Adrenal gland (tissue), 12 donors: ENCODE measurements around the gene TMEM91. TPM values are rescaled to one million over a fixed set of nuclear protein-coding genes. Genes with fewer than 3 reads are reported as not detected.
"Not testable (repeated sequence)": the region's sequence is repeated elsewhere in the genome, so short reads cannot be mapped to it uniquely, and the experiment has no call there.

Experiments used
- DNase-seq, 7 donors: peaks; one replicate each; pipeline ENCODE4 v3.0.0-alpha.2; 2019 to 2020
- H3K27ac ChIP-seq, 5 donors: fragments of 200-600 bp; sonication (generic) in 4 of 5; 1 replicate in 3 of 5; 2 replicates in 2 of 5; pipeline versions ENCODE4 v1.5.1 to v1.8.0; 2016 to 2020; ENCODE audit warnings: mild to moderate bottlenecking in 1 of 5
- H3K27me3 ChIP-seq: fragments of 200-600 bp; 2 replicates; pipeline ENCODE4 v1.8.0; 2021
- H3K36me3 ChIP-seq, 2 donors: fragments of 200-600 bp; replicated peaks in 1 of 2; 1 replicate in 1 of 2; 2 replicates in 1 of 2; pipeline versions ENCODE4 v1.5.1 to v1.8.0; 2018 to 2022
- H3K4me1 ChIP-seq, 2 donors: fragments of 200-600 bp; replicated peaks in 1 of 2; 1 replicate in 1 of 2; 2 replicates in 1 of 2; pipeline versions ENCODE4 v1.5.1 to v1.8.0; 2018 to 2021
- H3K4me3 ChIP-seq, 4 donors: fragments of 200-600 bp; sonication (generic) in 3 of 4; one replicate each; pipeline ENCODE4 v1.5.1; 2016 to 2018
- H3K9me3 ChIP-seq, 3 donors: fragments of 200-600 bp; sonication (generic) in 1 of 3; replicated peaks in 1 of 3; 1 replicate in 2 of 3; 2 replicates in 1 of 3; pipeline versions ENCODE4 v1.5.1 to v1.8.0; 2016 to 2021
- POLR2A ChIP-seq, 2 donors: fragments of 450-650 bp; IDR thresholded peaks; one replicate each; pipeline ENCODE4 v1.6.1; 2017; ENCODE audit warnings: antibody characterized with exemption in 2 of 2, mild to moderate bottlenecking in 2 of 2, moderate library complexity in 1 of 2
- WGBS, 4 donors: extraction: QIAGEN DNeasy Blood & Tissue Kit in 2 of 4; methylation state at CpG; one replicate each; pipeline versions ENCODE4 v1.1.5 to v1.1.7; 2013 to 2017; 5-methylcytosine and 5-hydroxymethylcytosine counted together
- intact Hi-C, 2 donors: fragments of 100-400 bp; cut with DNase I; formaldehyde crosslinking; loops; one replicate each; pipeline versions ENCODE4 v1.14.1 to v1.15.0; 2022 to 2023
- polyA plus RNA-seq, 3 donors: library from polyadenylated mRNA; stranded (reverse); fragments of 200-250 nt in 2 of 3; fragments of 350-450 nt in 1 of 3; fragmentation: Illumina TruSeq in 1 of 3; extraction: RNeasy Lipid Tissue Mini Kit (QIAGEN cat#74804) in 1 of 3; gene quantifications; one replicate each; pipeline ENCODE4 v1.2.3, GENCODE V29; 2013 to 2014
- total RNA-seq, 9 donors: library from RNA; depleted of rRNA in 4 of 9; stranded (reverse); fragments of >200 nt in 4 of 9; fragments of 120-200 nt in 1 of 9; fragmentation: NEBNext Ultra II Directional in 1 of 9; extraction: Animal tissue kit (Norgen Biotek cat#: 25700) in 1 of 9; gene quantifications; one replicate each; pipeline versions ENCODE4 v1.1.0 to v1.2.4, GENCODE V29; 2013 to 2023
- TF ChIP-seq, protein P1 (sequence below), 6 experiments: fragments of 450-650 bp in 4 of 6; fragments of 200-600 bp in 2 of 6; sonication (generic) in 1 of 6; IDR thresholded peaks; 1 replicate in 5 of 6; 2 replicates in 1 of 6; pipeline versions ENCODE4 v1.5.1 to v1.8.0; 2016 to 2021; ENCODE audit warnings: antibody characterized with exemption in 6 of 6, mild to moderate bottlenecking in 2 of 6, moderate library complexity in 1 of 6
- donor health status: healthy with polysubstance abuse.
- donor health status: Bipolar disorder and iron deficiency.
- donor health status: DM: yes; HTN: yes; CAD: no.
- donor health status: DM: no; HTN: no; CAD: no.
- donor health status: DM: no; HTN: no; CAD: no.
- donor health status: DM: yes; HTN: yes; CAD: no.

Gene TMEM91
- total and polyA plus RNA-seq, 12 donors = 1.9 to 88.6 (median 9.6) TPM

DNA sequence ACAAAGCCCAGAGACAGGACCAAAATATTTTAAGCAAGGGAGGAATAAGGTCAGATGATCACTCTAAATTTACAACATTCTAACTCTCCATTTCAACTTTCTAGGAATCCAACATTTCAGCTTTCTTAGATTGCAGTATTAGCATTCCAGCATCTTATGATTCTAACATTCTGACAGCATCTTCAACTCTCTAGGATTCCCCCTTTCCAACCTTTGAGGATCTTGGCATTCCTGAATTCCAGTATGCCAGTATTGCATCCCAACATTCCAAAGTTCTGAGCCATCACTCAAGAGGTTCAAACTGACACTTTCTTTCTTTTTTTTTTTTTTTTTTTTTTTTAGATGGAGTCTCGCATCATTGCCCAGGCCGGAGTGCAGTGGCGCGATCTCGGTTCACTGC is 36.4 kb upstream of the TMEM91 start:
- H3K4me3 ChIP-seq = no peak overlapping the region
- TF ChIP-seq, protein P1, sequence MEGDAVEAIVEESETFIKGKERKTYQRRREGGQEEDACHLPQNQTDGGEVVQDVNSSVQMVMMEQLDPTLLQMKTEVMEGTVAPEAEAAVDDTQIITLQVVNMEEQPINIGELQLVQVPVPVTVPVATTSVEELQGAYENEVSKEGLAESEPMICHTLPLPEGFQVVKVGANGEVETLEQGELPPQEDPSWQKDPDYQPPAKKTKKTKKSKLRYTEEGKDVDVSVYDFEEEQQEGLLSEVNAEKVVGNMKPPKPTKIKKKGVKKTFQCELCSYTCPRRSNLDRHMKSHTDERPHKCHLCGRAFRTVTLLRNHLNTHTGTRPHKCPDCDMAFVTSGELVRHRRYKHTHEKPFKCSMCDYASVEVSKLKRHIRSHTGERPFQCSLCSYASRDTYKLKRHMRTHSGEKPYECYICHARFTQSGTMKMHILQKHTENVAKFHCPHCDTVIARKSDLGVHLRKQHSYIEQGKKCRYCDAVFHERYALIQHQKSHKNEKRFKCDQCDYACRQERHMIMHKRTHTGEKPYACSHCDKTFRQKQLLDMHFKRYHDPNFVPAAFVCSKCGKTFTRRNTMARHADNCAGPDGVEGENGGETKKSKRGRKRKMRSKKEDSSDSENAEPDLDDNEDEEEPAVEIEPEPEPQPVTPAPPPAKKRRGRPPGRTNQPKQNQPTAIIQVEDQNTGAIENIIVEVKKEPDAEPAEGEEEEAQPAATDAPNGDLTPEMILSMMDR (IDR thresholded peaks at IDR 0.05) = no peak
- TF ChIP-seq POLR2A (IDR thresholded peaks at IDR 0.05) = no peak
- peaks cover 0 to 23% of the 10 kb centered on the region in 2 donors for H3K36me3 ChIP-seq
- H3K9me3 ChIP-seq = no peaks in the 10 kb centered on the region
- WGBS, 4 donors = 96 to 99% (median 97%) methylated on average over 5 of the region's 5 CpGs
- no peaks in the 10 kb centered on the region for H3K27me3 ChIP-seq
- no peak overlapping the region for H3K27ac ChIP-seq
- intact Hi-C loops = no loop called here
- DNase-seq = no peak
- H3K4me1 ChIP-seq = no peaks in the 10 kb centered on the region

DNA sequence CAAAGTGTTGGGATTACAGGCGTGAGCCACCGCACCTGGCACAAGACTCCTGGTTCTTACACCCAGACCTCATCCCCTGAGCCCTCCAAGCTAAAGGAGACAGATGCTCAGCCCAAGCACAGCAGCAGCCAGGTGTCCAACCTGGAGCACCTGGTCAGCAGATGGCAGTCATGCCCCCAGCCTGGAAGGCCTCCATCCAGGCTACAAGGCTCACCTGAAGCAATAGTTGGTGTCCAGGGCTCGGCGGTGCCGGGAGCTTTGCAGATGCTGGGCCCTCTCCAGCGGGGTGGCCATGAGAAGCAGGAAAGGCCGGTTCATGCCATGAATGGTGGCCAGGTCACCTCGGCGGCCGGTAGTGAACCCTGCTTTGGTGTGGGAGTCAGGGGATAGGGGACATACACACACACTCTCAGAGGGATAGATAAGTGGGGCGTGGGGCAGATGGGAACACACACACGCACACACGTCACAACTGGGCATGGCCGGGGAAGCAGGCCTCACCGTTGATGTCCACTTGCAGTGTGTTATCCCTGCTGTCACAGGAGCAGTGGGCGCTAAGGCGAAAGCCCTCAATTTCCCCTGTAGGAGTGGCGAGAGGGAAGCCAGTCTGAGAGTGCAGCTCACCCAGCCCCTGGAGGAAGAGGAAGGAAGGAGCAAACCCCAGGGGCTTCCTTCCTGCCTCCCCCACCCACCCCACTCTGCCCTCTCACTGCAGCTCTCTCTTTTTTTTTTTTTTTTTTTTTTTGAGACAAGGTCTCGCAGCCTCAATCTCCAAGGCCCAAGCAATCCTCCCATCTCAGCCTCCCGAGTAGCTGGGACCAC is 34.5 kb upstream of the TMEM91 start:
- no peak overlapping the region for H3K27ac ChIP-seq
- no peak overlapping the region for H3K4me3 ChIP-seq
- no peaks in the 10 kb centered on the region for H3K27me3 ChIP-seq
- DNase-seq = no peak
- TF ChIP-seq POLR2A (IDR thresholded peaks at IDR 0.05) = no peak
- TF ChIP-seq, protein P1 (IDR thresholded peaks at IDR 0.05) = no peak
- H3K4me1 ChIP-seq = no peaks in the 10 kb centered on the region
- 74 to 90% (median 86%) methylated on average over 16 to 20 of the region's 20 CpGs for WGBS, 4 donors
- H3K36me3 ChIP-seq = peaks cover 0 to 34% of the 10 kb centered on the region in 2 donors
- no peaks in the 10 kb centered on the region for H3K9me3 ChIP-seq
- intact Hi-C loops = no loop called here

DNA sequence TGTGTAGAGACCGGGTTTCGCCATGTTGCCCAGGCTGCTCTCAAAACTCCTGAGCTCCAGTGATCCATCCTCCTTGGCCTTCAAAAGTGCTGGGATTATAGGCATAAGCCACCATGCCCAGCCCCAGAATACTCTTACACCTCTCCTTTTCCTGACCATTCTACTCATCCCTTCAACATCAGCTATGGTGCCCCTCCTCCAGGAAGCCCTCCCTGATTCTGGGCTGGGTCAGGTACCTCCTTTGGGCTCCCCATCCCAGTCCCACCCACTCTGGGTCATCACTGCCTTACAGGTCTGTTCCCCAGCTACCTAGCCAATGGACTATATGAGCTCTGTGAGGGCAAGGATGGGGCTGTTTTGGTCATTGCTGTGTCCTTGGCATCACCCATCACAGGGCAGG is 32.2 kb upstream of the TMEM91 start:
- no peaks in the 10 kb centered on the region for H3K4me1 ChIP-seq
- intact Hi-C loops = no loop called here
- H3K36me3 ChIP-seq = peaks cover 0 to 45% of the 10 kb centered on the region in 2 donors
- no peaks in the 10 kb centered on the region for H3K27me3 ChIP-seq
- no peak for TF ChIP-seq POLR2A (IDR thresholded peaks at IDR 0.05)
- TF ChIP-seq, protein P1 (IDR thresholded peaks at IDR 0.05) = no peak
- no peaks in the 10 kb centered on the region for H3K9me3 ChIP-seq
- DNase-seq = no peak
- H3K4me3 ChIP-seq = no peak overlapping the region
- WGBS, 4 donors = 96 to 100% (median 100%) methylated on average over 2 of the region's 2 CpGs
- no peak overlapping the region for H3K27ac ChIP-seq

DNA sequence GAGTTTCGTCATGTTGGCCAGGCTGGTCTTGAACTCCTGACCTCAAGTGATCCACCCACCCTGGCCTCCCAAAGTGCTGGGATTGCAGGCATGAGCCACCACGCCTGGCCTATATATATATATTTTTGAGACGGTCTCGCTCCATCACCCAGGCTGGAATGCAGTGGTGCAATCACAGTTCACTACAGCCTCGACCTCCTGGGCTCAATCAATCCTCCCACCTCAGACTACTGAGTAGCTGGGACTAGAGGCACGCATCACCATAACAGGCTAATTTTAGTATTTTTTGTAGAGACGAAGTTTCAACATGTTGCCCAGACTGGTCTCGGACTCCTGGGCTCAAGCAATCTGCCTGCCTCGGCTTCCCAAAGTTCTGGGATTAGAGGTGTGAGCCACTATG is 29.4 kb upstream of the TMEM91 start:
- H3K27ac ChIP-seq, H3K27me3 ChIP-seq, H3K4me3 ChIP-seq, intact Hi-C loops, DNase-seq, H3K9me3 ChIP-seq: not testable (repeated sequence)
- Histone ChIP-seq H3K36me3 (peaks cover 0 to 40% of the 10 kb centered on the region in 2 donors), H3K4me1 (peaks cover 7 to 16% of the 10 kb centered on the region in 2 donors)
- WGBS, 4 donors = 84 to 96% (median 89%) methylated on average over 9 of the region's 9 CpGs
